MV-4-11 (cell line): ENCODE data around the gene RAPGEF2.
"Not testable (repeated sequence)": the region's sequence is repeated elsewhere in the genome, so short reads cannot be mapped to it uniquely, and the experiment has no call there.

Source experiments
- DNase-seq: peaks from one replicate; lab custom pipeline; 2025; lab: John Stamatoyannopoulos, UW

Gene RAPGEF2

GRCh38 chr4:159315879-159316278 lies 213.0 kb downstream of the RAPGEF2 start:
- DNase-seq = not testable (repeated sequence)

- no peak for DNase-seq
These were observed 214.3 kb downstream of the RAPGEF2 start for GRCh38 chr4:159317203-159317602.

- DNase-seq = no peak
These were observed 216.1 kb downstream of the RAPGEF2 start for GRCh38 chr4:159319027-159319426.

- DNase-seq = no peak
These were observed 223.6 kb downstream of the RAPGEF2 start for GRCh38 chr4:159326480-159326879.

- DNase-seq = no peak
These were observed 225.9 kb downstream of the RAPGEF2 start for GRCh38 chr4:159328766-159329165.

GRCh38 chr4:159334461-159334860 lies 231.6 kb downstream of the RAPGEF2 start:
- no peak for DNase-seq

GRCh38 chr4:159337041-159337440 lies 234.2 kb downstream of the RAPGEF2 start:
- no peak for DNase-seq

- peak; percentile 57 for DNase-seq
These were observed 238.6 kb downstream of the RAPGEF2 start for GRCh38 chr4:159341522-159341921.

GRCh38 chr4:159342374-159342773 lies 239.5 kb downstream of the RAPGEF2 start:
- no peak for DNase-seq

- peak; percentile 22 for DNase-seq
These were observed 240.2 kb downstream of the RAPGEF2 start for GRCh38 chr4:159343116-159343515.

GRCh38 chr4:159344877-159345276 lies 242.0 kb downstream of the RAPGEF2 start:
- DNase-seq = no peak

- no peak for DNase-seq
These were observed 243.8 kb downstream of the RAPGEF2 start for GRCh38 chr4:159346681-159347080.

- DNase-seq = no peak
These were observed 244.9 kb downstream of the RAPGEF2 start for GRCh38 chr4:159347813-159348212.

GRCh38 chr4:159349332-159349731 lies 246.5 kb downstream of the RAPGEF2 start:
- no peak for DNase-seq

- DNase-seq = no peak
These were observed 249.7 kb downstream of the RAPGEF2 start for GRCh38 chr4:159352609-159353008.

- DNase-seq = no peak
These were observed 250.7 kb downstream of the RAPGEF2 start for GRCh38 chr4:159353422-159354116.

GRCh38 chr4:159355466-159355865 lies 252.6 kb downstream of the RAPGEF2 start:
- no peak for DNase-seq

GRCh38 chr4:159357350-159357749 lies 254.5 kb downstream of the RAPGEF2 start:
- no peak for DNase-seq

- no peak for DNase-seq
These were observed 255.3 kb downstream of the RAPGEF2 start for GRCh38 chr4:159358226-159358625.

- DNase-seq = no peak
These were observed 257.7 kb downstream of the RAPGEF2 start for GRCh38 chr4:159360549-159360948.

- DNase-seq = no peak
These were observed 260.5 kb downstream of the RAPGEF2 start for GRCh38 chr4:159363361-159363760.

GRCh38 chr4:159366966-159367780 lies 264.3 kb downstream of the RAPGEF2 start:
- DNase-seq = no peak

GRCh38 chr4:159367781-159368080 lies 264.9 kb downstream of the RAPGEF2 start:
- DNase-seq = no peak

- DNase-seq = no peak
These were observed 265.4 kb downstream of the RAPGEF2 start for GRCh38 chr4:159368320-159368719.
